HG03457 (cell line): ENCODE data around the gene MAD1L1.
"Not testable (repeated sequence)": the region's sequence is repeated elsewhere in the genome, so short reads cannot be mapped to it uniquely, and the experiment has no call there.

Experiments
- ATAC-seq: cut with Tn5 transposase; IDR thresholded peaks from one replicate; pipeline ENCODE4 v1.9.1; 2021; ENCODE audit warnings: moderate number of reproducible peaks; ENCODE audit not compliant: unreplicated experiment

Gene MAD1L1

DNA sequence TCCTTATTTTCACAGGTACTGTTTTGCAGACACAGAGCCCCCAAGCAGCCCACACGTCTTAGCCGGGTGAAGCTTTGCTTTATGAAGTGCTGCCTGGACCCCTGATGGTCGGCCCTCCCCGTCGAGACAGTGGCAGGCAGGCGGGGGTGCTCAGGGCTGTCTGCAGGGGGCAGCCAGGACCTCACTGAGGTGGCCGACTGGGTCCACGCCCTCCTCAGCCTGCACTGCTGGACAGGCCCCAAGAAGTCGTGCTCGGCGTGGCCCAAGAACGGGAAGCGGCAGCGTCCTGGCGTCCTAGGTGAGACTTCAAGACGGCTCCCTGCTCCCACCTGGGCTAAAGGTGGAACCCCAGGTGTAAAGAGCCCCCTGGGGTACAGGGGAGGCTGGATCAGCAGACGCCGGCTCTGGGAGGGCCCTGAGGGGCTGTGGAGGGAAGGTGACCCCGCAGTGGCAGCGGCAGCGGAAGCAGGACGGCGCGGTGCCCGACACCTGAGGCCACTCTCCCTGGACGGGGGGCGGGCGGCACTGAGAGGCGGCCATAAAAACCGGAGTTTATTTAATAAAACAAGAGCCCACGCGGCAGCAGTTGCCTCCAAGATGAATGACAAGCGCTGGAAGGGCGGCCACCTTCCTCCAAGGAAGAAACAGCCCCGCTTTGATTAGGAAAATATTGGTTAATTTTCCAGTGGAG lies 383.2 kb downstream of the MAD1L1 start:
- ATAC-seq = no peak

- no peak for ATAC-seq
These were observed 383.8 kb downstream of the MAD1L1 start for GRCh38 chr7:1848911-1849311.

- no peak for ATAC-seq
These were observed 384.6 kb downstream of the MAD1L1 start for GRCh38 chr7:1848013-1848640.

DNA sequence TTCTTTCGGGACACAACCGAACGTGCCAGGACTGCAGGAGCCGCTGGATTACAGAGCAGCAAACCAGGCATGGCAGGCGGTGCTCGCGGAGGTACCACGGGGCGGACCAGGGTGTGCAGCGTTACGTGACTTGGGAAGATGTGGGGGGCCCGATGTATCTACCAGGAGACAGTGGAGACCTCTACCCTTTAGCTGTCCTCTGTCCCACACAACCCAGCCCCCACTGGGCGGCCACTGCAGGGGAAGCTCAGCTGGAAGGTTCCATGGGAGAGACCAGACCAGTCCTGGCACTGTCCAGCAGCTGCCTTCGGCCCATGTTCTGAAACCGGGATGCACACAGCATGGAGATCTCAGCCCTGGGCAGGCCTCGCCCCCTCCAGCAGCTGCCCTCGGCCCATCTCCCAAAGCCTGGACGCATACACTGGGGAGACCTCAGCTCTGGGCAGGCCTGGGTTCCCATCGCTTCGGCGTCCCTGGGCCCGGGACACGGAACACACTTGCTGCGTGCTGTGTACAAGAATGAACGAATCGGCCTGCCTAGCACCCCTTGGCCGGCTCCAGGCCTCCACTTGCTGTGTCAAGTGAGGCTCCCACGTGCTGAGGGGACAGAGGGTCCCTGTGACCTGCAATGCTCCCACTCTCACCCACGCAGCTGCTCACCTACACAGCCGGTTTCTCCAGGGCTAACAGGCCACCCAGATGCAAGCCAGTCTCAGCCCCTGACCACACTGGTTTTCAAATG lies 385.3 kb downstream of the MAD1L1 start:
- no peak for ATAC-seq

DNA sequence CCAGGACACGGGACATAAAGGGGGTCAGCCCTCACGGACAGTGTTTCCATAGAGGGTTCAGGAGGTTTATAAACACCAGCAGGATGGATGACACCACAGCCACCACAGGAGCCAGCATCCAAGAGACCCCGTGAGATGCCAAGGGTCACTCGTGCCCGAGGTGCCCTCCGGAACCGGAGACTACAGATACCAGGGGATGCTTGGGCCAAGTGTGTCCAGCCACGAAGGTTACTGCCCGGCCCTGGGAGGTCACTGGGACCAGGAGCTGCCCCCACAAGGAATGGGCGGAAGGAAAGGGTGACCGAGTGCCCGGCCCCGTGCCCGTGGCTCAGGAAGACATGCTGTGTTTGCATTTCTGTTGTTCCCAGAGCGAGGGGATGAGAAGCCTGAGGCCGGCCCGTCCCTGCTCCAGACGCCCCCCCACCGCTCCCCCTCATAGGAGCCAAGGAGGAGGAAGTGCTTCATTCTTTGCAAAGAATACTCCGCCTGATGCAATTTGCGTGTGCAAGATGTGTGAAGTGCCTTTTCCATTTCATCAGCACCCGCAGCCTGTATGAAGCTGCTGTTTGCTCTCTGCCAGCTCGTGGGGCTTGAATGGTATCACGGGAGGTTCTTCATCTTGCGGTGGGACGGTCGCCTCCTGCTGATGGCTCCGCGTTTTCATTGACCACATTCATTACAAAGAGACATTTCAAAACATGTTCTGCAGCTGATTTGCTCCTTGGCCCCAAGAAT lies 386.2 kb downstream of the MAD1L1 start:
- no peak for ATAC-seq

GRCh38 chr7:1845536-1846311 lies 387.0 kb downstream of the MAD1L1 start:
- no peak for ATAC-seq

GRCh38 chr7:1844951-1845390 lies 387.8 kb downstream of the MAD1L1 start:
- no peak for ATAC-seq

- no peak for ATAC-seq
These were observed 388.3 kb downstream of the MAD1L1 start for GRCh38 chr7:1844336-1844950.

- ATAC-seq = no peak
These were observed 388.8 kb downstream of the MAD1L1 start for GRCh38 chr7:1843921-1844335.

DNA sequence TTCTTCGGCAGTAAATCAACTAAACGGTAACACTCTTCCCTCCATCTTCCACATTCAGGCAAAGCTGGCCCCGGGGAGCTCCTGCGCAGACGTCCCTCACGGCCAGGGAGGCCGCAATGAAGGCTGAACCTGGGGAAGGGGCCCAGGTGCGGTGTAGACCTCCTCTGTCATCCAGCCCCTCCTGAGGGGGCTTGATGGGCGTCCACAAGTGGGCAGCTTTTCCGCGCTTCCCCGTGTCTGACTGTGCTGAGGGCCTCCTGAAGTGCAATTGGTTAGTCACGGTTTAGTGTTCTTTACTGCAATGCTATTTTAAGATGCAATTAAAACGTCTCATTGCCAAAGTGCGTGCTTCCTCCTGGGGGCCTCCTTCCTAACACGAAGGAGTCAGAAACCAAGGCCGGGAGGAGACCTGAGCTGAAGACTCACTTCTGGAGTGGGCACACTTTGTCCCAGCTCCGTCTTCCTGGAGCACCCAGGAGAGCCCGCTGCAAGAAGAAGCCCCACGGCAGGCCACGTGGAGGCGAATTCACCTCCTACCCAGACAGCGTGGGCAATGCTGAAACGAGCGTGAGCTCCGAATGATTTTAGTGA lies 389.4 kb downstream of the MAD1L1 start:
- ATAC-seq = no peak

- ATAC-seq = no peak
These were observed 390.2 kb downstream of the MAD1L1 start for GRCh38 chr7:1842321-1843221.

GRCh38 chr7:1841286-1842021 lies 391.3 kb downstream of the MAD1L1 start:
- not testable (repeated sequence) for ATAC-seq

- ATAC-seq = not testable (repeated sequence)
These were observed 392.0 kb downstream of the MAD1L1 start for GRCh38 chr7:1840744-1841143.

- ATAC-seq = no peak
These were observed 393.0 kb downstream of the MAD1L1 start for GRCh38 chr7:1839701-1840100.

GRCh38 chr7:1838911-1839531 lies 393.7 kb downstream of the MAD1L1 start:
- ATAC-seq = not testable (repeated sequence)

DNA sequence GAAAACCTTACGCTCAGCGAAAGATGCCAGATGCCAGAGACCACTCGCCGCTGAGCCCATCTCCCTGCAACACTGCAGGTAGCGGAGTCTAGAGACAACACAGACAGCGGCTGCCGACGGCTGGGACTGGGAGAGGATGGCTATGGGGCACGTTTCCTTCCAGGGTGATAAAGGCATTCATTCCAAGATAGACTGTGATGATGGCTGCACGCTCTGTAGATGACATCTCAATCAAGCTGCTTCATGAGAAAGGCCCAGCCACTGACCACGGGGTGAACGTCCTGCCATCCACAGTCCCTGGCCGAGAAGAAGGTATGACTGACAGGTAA lies 394.2 kb downstream of the MAD1L1 start:
- not testable (repeated sequence) for ATAC-seq

DNA sequence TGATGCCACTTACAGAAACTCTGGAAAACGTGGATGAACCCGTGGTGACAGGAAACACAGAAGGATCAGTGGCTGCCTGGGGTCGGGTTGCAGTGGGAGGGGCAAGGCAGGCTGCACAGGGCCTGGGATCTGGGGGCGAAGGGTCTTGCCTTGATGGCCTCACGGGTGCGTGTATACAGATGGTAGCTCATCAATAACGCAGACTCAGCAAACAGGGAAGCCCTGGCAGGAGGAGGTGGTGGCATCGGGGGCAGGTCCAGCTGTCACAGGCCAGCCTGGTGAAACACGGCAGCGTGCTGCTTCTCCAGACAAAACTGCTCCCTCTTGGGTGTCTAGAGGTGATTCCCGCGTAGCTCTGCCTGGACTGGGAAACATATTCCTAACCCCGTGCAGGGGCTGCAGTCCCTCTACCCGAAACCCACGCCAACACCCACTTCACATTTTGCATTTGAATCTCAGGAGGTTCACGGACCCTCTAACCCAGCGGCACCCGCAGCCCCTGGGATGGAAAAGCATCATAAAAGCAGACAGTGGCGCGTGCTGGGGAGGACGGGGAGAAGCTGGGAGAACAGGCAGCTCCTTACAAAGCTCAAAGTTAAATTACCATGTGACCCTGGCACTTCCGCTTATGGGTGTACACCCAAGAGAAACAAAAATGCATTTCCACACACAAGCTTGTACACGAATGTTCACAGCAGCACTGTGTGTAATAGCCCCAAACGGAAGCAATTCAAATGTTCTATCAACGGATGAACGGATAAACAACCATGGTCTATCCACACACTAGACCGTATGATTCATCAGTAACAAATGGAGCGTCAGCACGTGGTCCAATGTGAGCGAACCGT lies 394.8 kb downstream of the MAD1L1 start:
- not testable (repeated sequence) for ATAC-seq
